Activated T-helper 1 cell treated with anti-CD3 and anti-CD28 coated beads, Interleukin-12 subunit alpha, Interleukin-12 subunit beta, Interleukin-2, Interleukin-4 antibody, amounts not matched to agents 30 ng/mL and 10 ng/mL and 1 ng/mL, durations not matched to agents 14 hours and 24 hours and 36 hours (primary cell): Measurements from ENCODE around the gene GLDN. TPM values are rescaled to one million over a fixed set of nuclear protein-coding genes. Genes with fewer than 3 reads are reported as not detected.
"Not testable (repeated sequence)": the region's sequence is repeated elsewhere in the genome, so short reads cannot be mapped to it uniquely, and the experiment has no call there.

Experiments
- DNase-seq: peaks from one replicate; pipeline ENCODE4 v3.0.0; 2021; ENCODE audit warnings: low spot score
- H3K27ac Mint-ChIP-seq: one replicate; pipeline ENCODE4 v1.8.0; 2021; ENCODE audit warnings: mild to moderate bottlenecking, mixed read lengths
- H3K27me3 Mint-ChIP-seq: one replicate; pipeline ENCODE4 v1.8.0; 2022; ENCODE audit warnings: mild to moderate bottlenecking, moderate library complexity, mixed read lengths; ENCODE audit not compliant: insufficient read depth
- H3K36me3 Mint-ChIP-seq: one replicate; pipeline ENCODE4 v1.8.0; 2021; ENCODE audit warnings: low read depth, mixed read lengths
- H3K4me1 Mint-ChIP-seq: one replicate; pipeline ENCODE4 v1.8.0; 2021; ENCODE audit warnings: low read depth, mixed read lengths
- H3K4me3 Mint-ChIP-seq: one replicate; pipeline ENCODE4 v1.8.0; 2021; ENCODE audit warnings: mild to moderate bottlenecking, moderate library complexity, mixed read lengths
- H3K9me3 Mint-ChIP-seq: one replicate; pipeline ENCODE4 v1.8.0; 2021; ENCODE audit warnings: mixed read lengths
- intact Hi-C: fragments of 100-400 bp; cut with micrococcal nuclease; formaldehyde crosslinking; loops from one replicate; pipeline ENCODE4 v1.15.1; 2024
- total RNA-seq: library from RNA; stranded (reverse); gene quantifications from 2 replicates; pipeline ENCODE4 v1.2.3, GENCODE V29; 2022

GLDN gene
- total RNA-seq, 1 donor from 2014 or later, result not detected

DNA sequence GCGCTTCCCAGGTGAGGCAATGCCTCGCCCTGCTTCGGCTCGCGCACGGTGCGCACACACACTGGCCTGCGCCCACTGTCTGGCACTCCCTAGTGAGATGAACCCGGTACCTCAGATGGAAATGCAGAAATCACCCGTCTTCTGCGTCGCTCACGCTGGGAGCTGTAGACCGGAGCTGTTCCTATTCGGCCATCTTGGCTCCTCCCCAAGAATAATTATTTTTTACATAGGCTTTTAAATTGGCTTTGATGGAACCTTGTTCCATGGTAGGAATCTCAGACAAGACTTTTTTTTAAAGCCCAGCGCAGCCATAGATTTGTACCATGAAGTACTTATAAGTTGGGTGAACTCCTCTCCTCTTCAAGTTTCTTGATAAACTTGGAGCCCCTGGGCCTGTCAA lies 81.6 kb downstream of the GLDN start:
- H3K27ac Mint-ChIP-seq, H3K27me3 Mint-ChIP-seq: not testable (repeated sequence)

DNA sequence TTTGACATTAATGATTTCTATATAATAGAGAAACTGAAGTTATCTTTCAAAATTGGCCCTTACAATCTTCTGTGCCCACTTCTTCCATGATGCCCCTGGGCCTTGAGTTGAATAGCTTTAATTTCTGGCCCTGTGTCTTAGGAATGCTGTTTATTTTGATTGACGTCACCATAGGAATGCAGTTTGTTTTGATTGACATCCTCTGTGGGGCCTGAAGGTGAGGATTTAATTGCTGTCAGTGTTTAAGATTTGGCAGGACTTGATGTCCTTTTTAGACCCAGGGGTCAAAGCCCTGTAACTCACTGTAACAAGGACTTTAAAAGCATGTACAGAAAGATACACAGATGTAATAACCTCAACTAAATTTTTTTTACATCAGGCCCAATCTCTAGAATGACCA lies 83.3 kb downstream of the GLDN start:
- Mint-ChIP-seq H3K9me3 (no peaks in the 10 kb centered on the region), H3K27me3 (peaks cover 5% of the 10 kb centered on the region), H3K4me1 (no peaks in the 10 kb centered on the region)

More for the DNA sequence above, 81.6 kb downstream of the GLDN start:
- H3K4me3 Mint-ChIP-seq, DNase-seq, H3K36me3 Mint-ChIP-seq, intact Hi-C loops, H3K4me1 Mint-ChIP-seq, H3K9me3 Mint-ChIP-seq: not testable (repeated sequence)

DNA sequence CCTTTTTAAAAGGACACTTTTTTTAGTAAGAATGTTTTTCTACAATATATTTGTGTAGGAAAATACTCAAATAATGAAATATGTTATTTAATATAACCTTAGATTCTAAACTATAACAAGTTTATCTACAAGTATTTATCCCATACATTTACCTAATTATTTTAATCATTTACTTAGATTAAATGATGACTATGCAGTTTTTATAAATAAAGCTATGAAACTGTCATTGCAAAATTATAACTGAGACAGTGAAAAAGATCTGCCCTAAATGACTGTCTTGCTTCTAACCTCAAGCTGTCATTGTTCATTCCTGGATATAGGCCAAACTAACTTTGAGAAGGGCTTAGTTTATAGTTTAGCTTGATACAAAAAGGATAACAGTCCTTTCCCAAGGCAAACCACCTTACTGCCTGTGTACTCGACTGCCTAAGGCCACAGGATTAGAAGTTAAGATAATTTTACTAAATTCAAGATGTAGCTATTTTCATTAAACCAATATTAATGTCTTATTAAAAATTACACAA lies 84.1 kb downstream of the GLDN start:
- Mint-ChIP-seq H3K27me3 (peaks cover 5% of the 10 kb centered on the region), H3K4me1 (no peaks in the 10 kb centered on the region), H3K27ac (no peak overlapping the region), H3K9me3 (no peaks in the 10 kb centered on the region), H3K36me3 (no peaks in the 10 kb centered on the region), H3K4me3 (no peak overlapping the region)
- no peak for DNase-seq
- intact Hi-C loops, result no loop called here

More for the DNA sequence above, 83.3 kb downstream of the GLDN start:
- intact Hi-C loops, result no loop called here
- H3K27ac Mint-ChIP-seq, result no peak overlapping the region
- no peak overlapping the region for H3K4me3 Mint-ChIP-seq
- DNase-seq, result no peak
- H3K36me3 Mint-ChIP-seq, result no peaks in the 10 kb centered on the region

DNA sequence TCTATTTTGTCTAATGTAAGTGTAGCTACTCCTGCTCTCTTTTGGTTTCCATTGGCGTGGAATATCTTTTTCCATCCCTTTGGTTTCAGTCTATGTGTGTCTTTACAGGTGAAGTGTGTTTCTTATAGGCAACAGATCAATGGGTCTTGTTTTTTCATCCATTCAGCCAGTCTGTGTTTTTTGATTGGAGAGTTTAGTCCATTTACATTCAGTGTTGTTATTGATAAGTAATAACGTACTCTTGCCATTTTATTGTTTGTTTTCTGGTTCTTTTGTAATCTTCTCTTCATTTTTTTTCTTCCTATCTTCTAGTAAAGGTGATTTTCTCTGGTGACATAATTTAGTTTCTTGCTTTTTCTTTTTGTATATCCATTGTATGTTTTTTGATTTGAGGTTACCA lies 97.1 kb downstream of the GLDN start:
- H3K36me3 Mint-ChIP-seq, result no peaks in the 10 kb centered on the region
- H3K27ac Mint-ChIP-seq, result no peak overlapping the region
- intact Hi-C loops, result no loop called here
- H3K27me3 Mint-ChIP-seq, result peaks cover 2% of the 10 kb centered on the region
- no peaks in the 10 kb centered on the region for H3K9me3 Mint-ChIP-seq
- no peaks in the 10 kb centered on the region for H3K4me1 Mint-ChIP-seq
- DNase-seq, result no peak
- no peak overlapping the region for H3K4me3 Mint-ChIP-seq

DNA sequence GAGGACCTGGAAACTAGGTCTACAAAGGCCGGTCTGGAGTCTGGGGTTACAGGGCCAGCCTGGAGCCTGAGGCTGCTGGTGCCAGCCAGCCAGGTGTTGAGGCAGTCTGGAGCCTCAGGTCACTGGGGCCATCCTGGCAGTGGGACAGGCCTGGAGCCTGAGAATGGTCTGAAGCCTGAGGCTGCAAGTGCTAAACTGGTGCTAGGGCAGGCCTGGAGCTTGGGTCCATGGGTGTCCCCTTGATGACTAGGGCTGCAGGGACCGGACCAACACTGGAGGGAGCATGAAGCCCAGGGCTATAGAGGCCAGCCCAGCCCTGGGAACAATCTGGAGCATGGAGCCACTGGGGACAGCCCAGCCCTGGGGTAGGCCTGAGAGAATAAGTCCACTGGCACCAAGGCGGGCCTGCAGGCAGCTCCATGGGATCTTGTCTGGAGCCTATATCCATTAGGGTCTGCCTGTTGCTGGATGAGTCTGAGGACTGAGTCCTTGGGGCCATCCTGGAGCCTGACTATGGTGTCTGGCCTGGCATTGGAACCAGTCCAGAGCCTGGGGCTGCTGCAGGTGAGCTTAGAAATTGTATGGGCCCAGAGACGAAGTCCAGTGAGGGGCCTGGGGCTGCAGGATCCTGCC lies 101.9 kb downstream of the GLDN start:
- intact Hi-C loops, result no loop called here

DNA sequence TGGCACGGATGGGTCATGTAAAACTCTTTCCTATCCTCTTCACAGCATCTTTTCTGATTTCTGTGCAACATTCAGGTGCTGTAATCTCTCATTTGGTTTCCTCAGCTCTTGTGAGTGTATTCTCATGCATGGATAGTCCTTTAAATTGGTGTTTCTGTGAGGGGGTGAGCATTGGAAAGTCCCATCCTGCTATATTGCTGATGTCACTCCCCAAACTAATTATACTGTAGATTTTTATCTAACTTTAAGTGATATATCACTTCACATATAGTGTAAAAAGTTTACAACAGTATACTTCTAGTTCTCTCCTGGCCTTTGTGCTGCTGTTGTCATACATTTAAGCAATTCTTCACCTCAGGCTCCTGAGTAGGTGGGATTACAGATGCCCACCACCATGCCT lies 102.7 kb downstream of the GLDN start:
- H3K27ac Mint-ChIP-seq, result no peak overlapping the region
- H3K36me3 Mint-ChIP-seq, result no peaks in the 10 kb centered on the region
- DNase-seq, result no peak
- intact Hi-C loops, result no loop called here
- H3K27me3 Mint-ChIP-seq, result peaks cover 1% of the 10 kb centered on the region
- no peak overlapping the region for H3K4me3 Mint-ChIP-seq
- no peaks in the 10 kb centered on the region for H3K9me3 Mint-ChIP-seq
- H3K4me1 Mint-ChIP-seq, result no peaks in the 10 kb centered on the region

More for the DNA sequence above, 101.9 kb downstream of the GLDN start:
- Mint-ChIP-seq H3K9me3 (no peaks in the 10 kb centered on the region), H3K4me1 (no peaks in the 10 kb centered on the region), H3K27me3 (peaks cover 4% of the 10 kb centered on the region), H3K27ac (no peak overlapping the region), H3K36me3 (no peaks in the 10 kb centered on the region), H3K4me3 (no peak overlapping the region)
- no peak for DNase-seq

DNA sequence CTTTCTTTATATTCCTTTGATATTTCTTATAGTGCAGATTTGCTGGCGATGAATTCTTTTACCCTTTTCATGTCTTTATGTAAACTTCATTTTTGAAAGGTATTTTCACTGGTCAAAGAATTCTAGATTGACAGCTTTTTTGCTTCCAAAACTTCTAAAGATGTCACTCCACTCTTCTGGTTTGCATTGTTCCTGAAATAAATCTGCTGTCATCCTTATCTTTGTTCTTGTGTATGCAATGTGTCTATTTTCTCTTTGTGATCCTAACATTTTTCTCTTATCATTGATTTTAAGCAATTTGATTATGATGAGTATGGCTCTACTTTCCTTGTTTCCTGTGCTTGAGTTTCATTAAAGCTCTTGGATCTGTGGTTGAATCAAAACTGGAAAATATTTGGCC lies 103.4 kb downstream of the GLDN start:
- intact Hi-C loops, result no loop called here
- H3K27me3 Mint-ChIP-seq, result peaks cover 1% of the 10 kb centered on the region
- no peaks in the 10 kb centered on the region for H3K4me1 Mint-ChIP-seq
- no peaks in the 10 kb centered on the region for H3K9me3 Mint-ChIP-seq
- H3K36me3 Mint-ChIP-seq, result no peaks in the 10 kb centered on the region
- DNase-seq, result no peak
- no peak overlapping the region for H3K4me3 Mint-ChIP-seq
- no peak overlapping the region for H3K27ac Mint-ChIP-seq

DNA sequence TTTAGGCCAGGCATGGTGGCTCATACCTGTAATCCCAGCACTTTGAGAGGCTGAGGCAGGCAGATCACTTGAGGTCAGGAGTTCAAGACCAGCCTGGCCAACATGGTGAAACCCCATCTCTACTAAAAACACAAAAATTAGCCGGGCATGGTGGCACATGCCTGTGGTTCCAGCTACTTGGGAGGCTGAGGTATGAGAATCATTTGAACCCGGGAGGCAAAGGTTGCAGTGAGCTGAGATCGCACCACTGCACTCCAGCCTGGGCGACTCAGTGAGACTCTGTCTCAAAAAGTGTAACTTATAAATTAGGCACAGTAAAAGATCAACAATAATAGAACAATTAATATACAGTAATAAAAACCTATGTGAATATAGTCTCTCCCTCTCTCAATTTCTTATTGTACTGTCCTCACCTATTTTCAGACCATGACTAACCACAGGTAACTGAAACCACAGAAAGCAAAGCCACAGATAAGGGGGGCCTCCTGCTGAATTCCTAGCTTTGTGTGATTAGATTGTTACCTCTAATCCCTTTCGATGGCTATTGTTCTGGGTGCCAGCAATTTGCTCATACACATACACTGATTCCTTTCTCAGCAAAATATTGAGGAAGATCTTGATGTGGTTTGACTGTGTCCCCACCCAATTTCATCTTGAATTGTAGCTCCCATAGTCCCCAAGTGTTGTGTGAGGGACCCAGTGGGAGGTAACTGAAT lies 104.7 kb downstream of the GLDN start:
- intact Hi-C loops, H3K27ac Mint-ChIP-seq, H3K4me1 Mint-ChIP-seq, H3K36me3 Mint-ChIP-seq, H3K9me3 Mint-ChIP-seq, H3K27me3 Mint-ChIP-seq, H3K4me3 Mint-ChIP-seq, DNase-seq: not testable (repeated sequence)

DNA sequence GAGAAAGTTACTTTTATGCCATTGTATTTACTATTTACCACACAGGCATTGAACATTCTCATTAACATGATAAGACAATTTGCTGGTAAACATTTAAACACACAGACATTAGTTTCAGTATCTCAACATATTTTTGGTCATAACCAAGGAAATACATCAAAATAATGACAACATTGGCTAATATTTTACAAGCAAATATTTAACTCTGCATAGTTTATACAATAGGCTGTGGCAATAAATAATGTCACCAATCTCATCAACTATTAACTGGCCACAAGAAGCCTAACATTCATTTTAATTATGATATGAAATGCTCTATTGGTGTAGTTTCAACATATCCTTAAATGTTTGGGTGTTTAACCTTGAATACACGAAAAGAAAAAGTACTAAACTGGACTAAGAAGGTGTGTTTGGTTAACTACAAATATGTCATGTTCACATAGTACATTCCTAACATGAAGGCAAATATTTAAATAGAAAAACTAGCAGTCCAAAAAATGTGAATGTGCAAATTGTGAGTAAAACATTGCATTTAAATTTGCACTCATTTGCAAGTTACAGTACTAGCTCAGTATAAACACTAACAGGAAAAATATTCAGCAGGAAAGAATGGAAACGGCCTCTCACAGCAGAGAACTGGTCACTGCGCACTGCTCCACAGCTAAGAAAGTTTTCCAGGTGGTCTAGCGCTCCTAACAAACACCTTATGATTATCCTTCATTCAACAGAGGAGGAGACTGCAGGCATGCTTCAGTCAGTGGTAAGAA lies 106.6 kb downstream of the GLDN start:
- Mint-ChIP-seq H3K9me3 (no peaks in the 10 kb centered on the region), H3K4me3 (no peak overlapping the region), H3K27me3 (peaks cover 1% of the 10 kb centered on the region), H3K4me1 (no peaks in the 10 kb centered on the region), H3K36me3 (no peaks in the 10 kb centered on the region), H3K27ac (no peak overlapping the region)
- intact Hi-C loops, result no loop called here
- no peak for DNase-seq

DNA sequence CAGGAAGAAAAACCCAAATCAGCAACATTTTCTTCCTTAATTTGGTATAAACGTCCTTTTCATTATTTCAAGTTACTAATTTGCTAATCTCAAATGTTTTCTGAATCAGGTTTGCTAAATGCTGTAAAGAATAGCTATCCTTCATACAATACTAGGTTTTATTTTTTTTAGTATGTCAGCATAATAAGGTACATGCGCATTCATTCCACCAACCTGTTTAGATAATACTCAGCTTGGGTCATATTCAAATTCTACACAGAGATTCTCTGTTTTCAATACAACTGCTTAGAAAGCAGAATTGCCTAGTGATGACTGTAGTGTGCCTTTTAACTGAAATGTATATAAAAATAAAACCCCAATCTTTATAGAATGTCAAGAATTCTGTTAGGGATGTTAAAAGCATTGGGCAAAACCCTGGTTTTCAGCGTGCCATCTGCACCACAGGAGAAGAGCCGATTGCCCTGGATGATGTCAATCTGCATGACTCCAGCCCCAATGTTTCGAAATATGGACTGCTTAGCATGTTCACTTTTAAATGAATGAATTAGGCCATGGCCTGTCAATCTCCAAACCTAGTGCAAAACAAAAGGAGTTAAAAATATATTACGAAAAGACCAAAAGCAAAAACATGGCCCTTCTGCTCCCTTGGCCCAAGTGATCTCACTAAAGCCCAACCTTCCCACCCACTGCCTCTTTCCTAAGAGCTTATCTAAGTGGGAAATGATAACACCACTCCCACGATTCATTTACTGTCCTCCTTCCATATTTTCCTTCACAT lies 107.4 kb downstream of the GLDN start:
- intact Hi-C loops, result no loop called here
- DNase-seq, result no peak
- H3K27me3 Mint-ChIP-seq, result peaks cover 1% of the 10 kb centered on the region
- H3K4me3 Mint-ChIP-seq, result no peak overlapping the region
- no peak overlapping the region for H3K27ac Mint-ChIP-seq
- H3K4me1 Mint-ChIP-seq, result no peaks in the 10 kb centered on the region
- H3K9me3 Mint-ChIP-seq, result no peaks in the 10 kb centered on the region
- H3K36me3 Mint-ChIP-seq, result no peaks in the 10 kb centered on the region

DNA sequence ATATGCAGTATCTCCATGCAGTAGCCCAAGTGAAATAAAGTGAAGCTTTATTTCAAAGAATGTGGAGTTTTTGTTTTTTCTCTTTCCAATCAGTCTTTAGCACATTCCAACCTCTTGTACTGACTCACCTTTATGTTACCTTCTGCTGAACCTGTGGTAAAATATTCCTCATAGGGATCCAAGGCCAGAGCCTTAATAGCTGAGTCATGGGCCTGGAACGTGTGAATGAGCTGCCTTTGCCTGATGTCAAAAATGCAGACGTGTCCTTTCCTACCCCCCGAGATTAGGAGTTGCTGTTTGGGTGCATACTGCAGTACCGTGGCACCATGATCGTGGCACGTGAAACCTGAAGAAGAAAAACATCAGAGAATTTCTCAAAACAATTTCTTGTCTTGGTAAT lies 108.5 kb downstream of the GLDN start:
- intact Hi-C loops, result no loop called here

More for the DNA sequence above, 108.5 kb downstream of the GLDN start:
- DNase-seq, result no peak
- peaks cover 1% of the 10 kb centered on the region for H3K27me3 Mint-ChIP-seq
- no peak overlapping the region for H3K4me3 Mint-ChIP-seq
- H3K27ac Mint-ChIP-seq, result no peak overlapping the region
- H3K36me3 Mint-ChIP-seq, result no peaks in the 10 kb centered on the region
- H3K9me3 Mint-ChIP-seq, result no peaks in the 10 kb centered on the region
- no peaks in the 10 kb centered on the region for H3K4me1 Mint-ChIP-seq
